ENCODE results near the gene SPTBN5.

The SPTBN5 gene

GRCh38 chr15:41905036-41905793, 11.4 kb upstream of the SPTBN5 start:
- FAIRE-seq (no peak), DNase-seq (ENCODE audit: extremely low spot score, insufficient read length, low read depth) (no peak)

DNA sequence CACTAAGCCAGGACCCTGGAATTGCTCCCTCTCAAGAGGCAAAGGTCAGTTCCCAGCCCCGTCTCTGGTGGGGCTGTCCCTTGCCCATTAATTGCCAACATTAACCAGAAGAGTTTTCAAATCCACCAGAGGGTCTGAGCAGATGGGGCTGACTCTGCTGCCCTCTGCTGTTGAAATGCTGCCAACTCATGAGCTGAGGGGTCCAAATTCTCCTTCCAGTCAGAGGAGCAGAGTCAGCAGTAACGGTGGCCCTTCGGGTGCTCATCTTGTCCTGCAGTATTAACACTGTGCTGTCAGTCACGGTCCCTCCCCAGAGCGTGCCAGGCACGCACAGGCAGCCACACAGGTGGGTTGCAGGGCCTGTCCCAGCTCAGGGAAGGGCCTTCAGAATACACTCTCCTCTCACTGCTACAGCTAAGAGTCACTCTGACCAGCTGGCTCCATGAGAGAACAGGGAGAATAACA, 10.7 kb upstream of the SPTBN5 start:
- FAIRE-seq: peak; percentile 84
- peak; percentile 60 for DNase-seq (ENCODE audit: extremely low spot score, insufficient read length, low read depth)

DNA sequence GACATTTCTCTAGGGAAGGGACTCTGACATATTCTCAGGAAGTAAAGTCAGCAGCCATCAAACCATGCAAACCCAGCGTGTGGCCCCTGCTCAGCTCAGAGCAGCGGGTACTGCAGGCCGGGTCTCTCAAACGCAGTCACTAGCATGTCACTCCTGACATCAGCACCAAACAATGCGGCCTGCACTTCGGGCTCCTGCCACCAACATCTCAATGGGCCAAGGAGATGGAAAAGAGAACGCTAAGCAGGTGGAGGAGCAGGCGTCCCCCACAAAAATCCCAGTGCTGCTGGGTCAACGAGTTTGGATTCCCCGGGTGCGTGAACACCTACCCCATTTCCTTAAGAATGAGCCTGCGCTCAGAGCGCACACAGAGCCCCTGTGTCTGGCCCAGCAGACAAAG, 9.9 kb upstream of the SPTBN5 start:
- DNase-seq (ENCODE audit: extremely low spot score, insufficient read length, low read depth) (no peak), FAIRE-seq (no peak)

- FAIRE-seq (no peak), DNase-seq (ENCODE audit: extremely low spot score, insufficient read length, low read depth) (no peak)
Observed at GRCh38 chr15:41901431-41901830, 7.6 kb upstream of the SPTBN5 start.

DNA sequence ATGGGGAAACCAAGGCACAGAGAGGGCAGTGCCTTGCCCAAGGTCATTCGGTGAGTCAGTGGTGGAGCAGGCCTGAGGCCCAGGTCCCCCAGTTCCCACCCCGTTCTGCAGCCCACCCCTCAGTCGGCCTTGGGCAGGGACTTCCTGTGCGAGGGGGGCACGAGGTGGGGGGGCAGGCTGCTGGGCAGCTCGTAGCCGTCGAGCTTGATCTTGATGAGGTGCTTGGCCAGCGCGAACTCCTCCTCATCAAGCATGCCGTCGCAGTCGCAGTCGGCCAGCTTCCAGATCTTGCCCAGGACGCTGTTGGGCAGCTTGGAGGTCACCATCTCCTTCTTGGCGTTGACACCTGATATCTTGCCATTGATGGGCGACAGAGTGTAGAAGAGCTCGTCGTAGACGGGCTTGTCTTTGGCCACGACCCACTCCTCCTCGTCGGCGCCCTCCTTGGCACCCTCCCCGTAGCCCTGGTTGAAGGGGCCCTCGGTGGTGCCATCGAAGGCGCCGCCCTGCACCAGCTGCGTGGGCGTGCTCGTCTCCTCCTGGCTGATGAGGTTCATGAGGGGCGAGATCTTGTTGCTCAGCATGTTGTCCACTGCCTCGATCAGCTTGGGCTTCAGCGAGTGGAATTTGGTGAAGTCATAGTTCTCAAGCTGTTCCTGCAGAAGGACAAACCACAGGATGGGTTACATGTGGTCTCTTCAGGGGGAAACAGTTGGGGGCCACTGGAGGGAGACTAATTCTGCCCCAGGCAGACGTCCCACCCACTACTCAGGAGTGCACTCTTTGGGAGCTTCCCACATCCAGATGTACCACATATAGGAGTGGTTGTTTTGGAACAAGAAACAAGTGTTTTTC, 6.9 kb upstream of the SPTBN5 start:
- FAIRE-seq (no peak), DNase-seq (ENCODE audit: extremely low spot score, insufficient read length, low read depth) (no peak)

DNA sequence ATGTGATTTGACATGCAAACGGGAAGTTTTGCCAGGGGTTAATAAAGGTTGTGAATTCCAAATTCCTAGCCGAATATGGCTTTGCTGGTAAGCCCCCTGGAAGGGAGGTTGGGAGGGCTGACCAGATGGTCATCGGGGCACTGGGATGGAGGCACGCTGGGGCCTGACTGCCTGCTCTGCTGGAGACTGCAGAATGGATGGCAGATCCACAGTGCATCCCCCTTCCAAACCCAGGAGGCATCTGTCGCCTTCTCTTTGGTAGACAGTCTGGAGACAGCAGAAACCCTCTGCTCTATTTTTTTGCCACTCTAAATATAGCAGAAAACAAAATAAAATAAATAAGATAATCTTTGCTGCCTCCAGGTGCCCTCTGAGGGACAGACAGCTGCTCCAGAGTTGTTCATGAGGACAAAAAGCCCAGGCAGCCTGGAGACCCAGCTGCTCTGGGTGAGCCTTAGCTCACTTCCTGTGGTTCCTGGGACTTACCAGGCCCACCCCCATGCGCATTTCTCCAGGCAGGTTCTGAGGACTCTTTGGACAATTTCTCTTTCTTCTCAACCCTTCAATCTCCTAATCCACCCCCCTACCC, 6.1 kb upstream of the SPTBN5 start:
- DNase-seq (ENCODE audit: extremely low spot score, insufficient read length, low read depth) (no peak), FAIRE-seq (no peak)

- no peak for DNase-seq (ENCODE audit: extremely low spot score, insufficient read length, low read depth)
- no peak for FAIRE-seq
Observed at GRCh38 chr15:41897363-41897799, 3.5 kb upstream of the SPTBN5 start.

DNA sequence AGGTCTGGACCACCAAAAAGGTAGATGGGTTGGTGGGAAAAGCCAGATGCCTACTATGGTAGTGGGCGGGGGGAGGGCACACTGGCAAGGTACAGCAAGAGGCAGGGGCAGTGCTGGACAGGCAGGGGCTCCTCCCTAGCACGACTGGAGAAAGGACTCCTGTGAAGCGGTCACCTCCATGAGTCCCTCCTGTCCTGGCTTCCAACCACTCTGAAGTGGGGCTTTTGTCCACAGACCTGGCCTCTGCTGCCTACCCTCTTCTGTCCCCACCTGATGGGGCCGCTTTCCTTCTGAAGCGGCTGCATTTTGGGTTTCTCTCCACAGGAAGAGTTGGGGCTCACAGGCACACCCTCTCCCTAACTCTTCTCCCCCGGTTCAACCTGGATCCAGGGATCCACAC, 2.7 kb upstream of the SPTBN5 start:
- DNase-seq (ENCODE audit: extremely low spot score, insufficient read length, low read depth) (no peak), FAIRE-seq (no peak)

DNA sequence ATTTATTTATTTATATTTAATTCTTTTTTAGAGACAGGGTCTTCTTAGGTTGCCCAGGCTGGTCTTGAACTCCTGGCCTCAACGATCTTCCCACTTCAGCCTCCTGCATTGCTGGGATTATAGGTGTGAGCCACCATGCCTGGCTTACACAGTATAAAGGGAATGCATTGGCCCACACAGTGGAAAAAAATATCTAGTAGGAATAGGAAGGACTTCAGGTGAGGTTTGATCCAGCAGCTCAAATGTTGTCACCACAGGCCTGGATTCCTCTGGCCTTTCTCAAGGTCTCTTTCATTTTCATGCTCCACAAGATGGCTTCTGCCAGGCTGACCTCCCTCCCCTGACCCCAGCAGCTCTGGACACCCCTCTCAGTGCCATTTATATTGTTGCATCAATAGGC, 2.1 kb upstream of the SPTBN5 start:
- DNase-seq (ENCODE audit: extremely low spot score, insufficient read length, low read depth): no peak
- no peak for FAIRE-seq

GRCh38 chr15:41895491-41895890, 1.6 kb upstream of the SPTBN5 start:
- no peak for FAIRE-seq
- no peak for DNase-seq (ENCODE audit: extremely low spot score, insufficient read length, low read depth)

DNA sequence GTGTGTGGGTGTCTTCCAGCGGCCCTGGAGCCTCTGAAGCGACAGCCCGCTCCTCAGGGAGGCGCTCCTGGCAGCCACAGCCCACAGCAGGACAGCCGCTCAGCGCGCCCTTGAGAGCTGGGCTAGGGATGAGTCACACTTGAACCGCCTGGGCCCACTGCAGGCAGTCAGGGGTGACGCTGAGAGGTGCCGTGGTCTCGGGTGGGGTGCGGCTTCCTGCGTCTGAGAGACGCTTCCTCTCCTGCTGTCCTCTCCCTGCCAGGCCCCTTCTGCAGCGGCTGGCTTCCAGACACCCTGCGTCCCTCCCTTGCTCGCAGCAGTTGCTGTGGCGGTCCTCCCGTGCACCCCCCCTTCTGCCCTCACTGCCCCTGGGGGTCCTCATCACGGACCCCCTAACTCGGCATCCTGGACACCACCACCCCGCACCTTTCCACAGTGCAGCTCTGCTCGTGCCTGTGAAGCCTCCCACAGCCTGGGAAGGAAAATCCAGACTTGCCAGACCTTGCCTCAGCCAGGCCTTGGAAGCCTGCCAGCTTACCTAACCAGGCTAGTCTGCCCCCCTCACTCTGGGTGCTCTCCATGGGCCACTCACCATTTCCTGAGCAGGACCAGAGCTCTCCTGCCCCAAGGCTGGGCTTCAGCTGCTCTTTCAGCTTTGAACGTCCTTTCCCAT, 1.1 kb upstream of the SPTBN5 start:
- FAIRE-seq (peak; percentile 96), DNase-seq (ENCODE audit: extremely low spot score, insufficient read length, low read depth) (peak; percentile 93)

DNA sequence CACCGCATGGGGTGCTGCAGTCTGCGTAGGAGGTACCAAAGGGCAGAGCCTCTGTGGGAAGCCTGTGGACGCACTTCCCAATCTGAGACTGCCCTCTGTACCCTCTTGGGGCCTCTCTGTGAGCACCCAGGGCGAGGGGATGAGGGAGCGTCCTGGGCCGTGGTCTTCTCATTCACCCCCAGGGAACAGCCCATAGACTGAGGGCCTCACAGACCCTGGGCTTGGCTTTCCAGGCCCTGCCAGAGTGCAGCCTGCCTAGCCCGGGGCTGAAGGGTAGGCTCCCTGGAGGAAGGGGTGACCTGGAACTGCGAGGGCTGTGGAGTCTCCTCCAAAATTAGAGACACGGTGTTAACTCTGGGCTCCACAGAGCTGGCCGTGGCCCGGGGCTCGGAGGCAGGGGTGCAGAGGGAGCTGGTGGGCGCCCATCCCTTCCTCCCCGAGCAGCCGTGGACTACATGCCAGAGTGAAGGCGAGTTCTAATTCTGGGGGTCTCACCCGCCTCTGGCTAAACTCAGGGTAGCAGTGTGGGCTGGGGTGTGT, 468 bp upstream of the SPTBN5 start:
- no peak for FAIRE-seq
- DNase-seq (ENCODE audit: extremely low spot score, insufficient read length, low read depth): no peak

DNA sequence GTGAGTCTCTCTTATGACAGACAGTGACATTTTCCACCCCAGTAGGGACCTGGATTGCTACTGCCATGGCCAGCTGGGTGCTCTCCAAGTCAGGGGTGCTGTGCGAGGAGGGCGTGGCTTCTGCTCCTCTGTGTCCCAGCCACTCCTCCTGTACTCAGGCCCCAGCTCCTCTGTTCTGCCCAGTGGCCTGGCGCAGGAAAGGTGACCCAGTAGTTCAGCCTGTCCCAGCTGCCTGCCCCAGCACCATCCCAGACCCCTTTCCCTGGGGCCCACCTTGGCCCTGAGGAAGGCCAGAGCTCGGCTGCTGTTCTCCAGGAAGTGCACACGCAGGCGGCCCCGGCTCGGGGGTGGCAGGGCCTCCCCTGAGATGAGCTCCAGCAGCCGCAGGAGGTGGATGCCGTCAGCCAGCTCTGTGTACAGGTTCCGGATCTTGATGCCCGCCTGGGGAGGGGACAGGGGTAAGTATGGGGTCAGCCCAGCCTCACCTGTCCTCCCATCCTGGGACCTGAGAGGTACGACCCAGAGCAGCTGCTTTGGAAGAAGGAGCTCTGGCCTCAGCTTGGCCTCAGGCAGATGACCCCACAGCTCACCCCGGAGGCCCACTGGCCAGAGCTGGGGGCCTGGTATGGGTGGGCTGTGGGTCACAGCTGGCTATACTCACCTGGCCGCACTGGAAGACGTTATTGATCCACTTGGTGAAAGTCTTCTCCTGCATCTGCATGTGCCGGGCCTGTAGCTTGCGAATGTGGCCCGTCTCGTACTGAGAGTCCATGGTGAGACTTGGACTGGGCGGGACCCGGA, 1.0 kb downstream of the SPTBN5 start:
- no peak for FAIRE-seq
- DNase-seq (ENCODE audit: extremely low spot score, insufficient read length, low read depth): no peak

GRCh38 chr15:41891946-41892345, 1.9 kb downstream of the SPTBN5 start:
- DNase-seq (ENCODE audit: extremely low spot score, insufficient read length, low read depth): no peak
- FAIRE-seq: no peak

GRCh38 chr15:41891226-41891625, 2.6 kb downstream of the SPTBN5 start:
- DNase-seq (ENCODE audit: extremely low spot score, insufficient read length, low read depth) (no peak), FAIRE-seq (no peak)

GRCh38 chr15:41890050-41890690, 3.7 kb downstream of the SPTBN5 start:
- DNase-seq (ENCODE audit: extremely low spot score, insufficient read length, low read depth): no peak
- FAIRE-seq: no peak

GRCh38 chr15:41888662-41889253, 5.1 kb downstream of the SPTBN5 start:
- no peak for DNase-seq (ENCODE audit: extremely low spot score, insufficient read length, low read depth)
- no peak for FAIRE-seq

- no peak for FAIRE-seq
Observed at GRCh38 chr15:41887893-41888292, 6.0 kb downstream of the SPTBN5 start.

More at GRCh38 chr15:41887893-41888292, 6.0 kb downstream of the SPTBN5 start:
- DNase-seq (ENCODE audit: extremely low spot score, insufficient read length, low read depth): no peak
